Body of pancreas (tissue), 4 donors: ENCODE measurements around the gene ODAD4. TPM values are rescaled to one million over a fixed set of nuclear protein-coding genes. Genes with fewer than 3 reads are reported as not detected.

ENCODE experiments used
- ATAC-seq: fragments of 150-250 bp; one replicate; pipeline ENCODE4 v1.9.1; 2016
- DNase-seq, 4 donors: peaks; one replicate each; pipeline ENCODE4 v3.0.0-alpha.2; 2019
- H3K27ac ChIP-seq, 4 donors: fragments of 200-600 bp; sonication (generic); 1 replicate in 3 of 4; 2 replicates in 1 of 4; pipeline versions ENCODE4 v1.5.1 to v1.6.1; 2016 to 2019; ENCODE audit warnings: mild to moderate bottlenecking in 1 of 4, mixed read lengths in 1 of 4, moderate library complexity in 1 of 4
- H3K27me3 ChIP-seq, 2 donors: fragments of 200-600 bp; sonication (generic); one replicate each; pipeline ENCODE4 v1.6.0; 2016; ENCODE audit warnings: mild to moderate bottlenecking in 1 of 2
- H3K36me3 ChIP-seq, 2 donors: fragments of 200-600 bp; sonication (generic); replicated peaks in 1 of 2; 2 replicates each; pipeline ENCODE4 v1.5.1; 2016; ENCODE audit warnings: low read depth in 2 of 2; ENCODE audit not compliant: insufficient read depth in 1 of 2
- H3K4me1 ChIP-seq: fragments of 200-600 bp; sonication (generic); one replicate; pipeline ENCODE4 v1.6.0; 2016
- H3K4me3 ChIP-seq, 2 donors: fragments of 200-600 bp; sonication (generic); 1 replicate in 1 of 2; 2 replicates in 1 of 2; pipeline ENCODE4 v1.5.1; 2016 to 2019
- H3K9me3 ChIP-seq, 3 donors: fragments of 200-600 bp; sonication (generic); 1 replicate in 2 of 3; 2 replicates in 1 of 3; pipeline ENCODE4 v1.5.1; 2016
- POLR2A ChIP-seq, 3 donors: fragments of 450-650 bp; IDR thresholded peaks; one replicate each; pipeline ENCODE4 v1.6.1; 2016; ENCODE audit warnings: antibody characterized with exemption in 3 of 3, mild to moderate bottlenecking in 2 of 3
- WGBS, 2 donors: methylation state at CpG; one replicate each; pipeline ENCODE4 v1.1.5; 2017; 5-methylcytosine and 5-hydroxymethylcytosine counted together
- intact Hi-C: fragments of 100-400 bp; cut with DNase I; formaldehyde crosslinking; loops from one replicate; pipeline ENCODE4 v1.15.1; 2023
- total RNA-seq, 2 donors: library from RNA; depleted of rRNA; stranded (reverse); fragments of >200 nt; gene quantifications; one replicate each; pipeline ENCODE4 v1.1.0, GENCODE V29; 2016
- TF ChIP-seq, protein P1 (sequence below), 7 experiments: fragments of 450-650 bp in 4 of 7; fragments of 200-600 bp in 3 of 7; sonication (generic) in 3 of 7; IDR thresholded peaks; one replicate each; pipeline ENCODE4 v1.5.1; 2016 to 2019; ENCODE audit warnings: antibody characterized with exemption in 7 of 7

Gene ODAD4
- total RNA-seq, 2 donors from 2014 or later, result 0.26 to 0.66 TPM

DNA sequence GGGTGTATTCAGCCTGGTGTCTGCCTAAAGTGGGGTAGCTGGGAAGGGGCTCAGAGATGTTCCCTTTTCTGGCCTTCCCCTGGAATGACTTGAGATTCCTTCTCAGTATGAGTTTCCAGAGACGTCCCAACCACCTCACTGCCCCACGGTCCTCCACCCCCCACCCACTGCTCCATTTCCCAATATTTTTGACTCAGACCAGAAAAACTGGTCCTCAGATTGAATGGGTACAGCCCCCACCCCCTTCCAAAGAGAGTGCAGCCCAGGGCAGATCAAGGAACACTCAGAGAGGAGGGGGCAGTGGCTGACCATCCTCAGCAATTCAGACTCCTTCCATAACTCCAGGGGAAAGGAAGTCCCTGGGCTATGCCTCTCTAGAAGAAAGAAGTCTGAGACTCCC, 14.9 kb upstream of the ODAD4 start:
- intact Hi-C loops, result no loop called here
- WGBS, 2 donors, result 54 to 55% methylated on average over 2 of the region's 2 CpGs
- no peaks in the 10 kb centered on the region for H3K27me3 ChIP-seq
- peaks cover 61% of the 10 kb centered on the region for H3K4me1 ChIP-seq
- no peak overlapping the region for H3K4me3 ChIP-seq
- H3K9me3 ChIP-seq, result no peaks in the 10 kb centered on the region
- no peak for DNase-seq
- no peak for ATAC-seq
- TF ChIP-seq POLR2A (IDR thresholded peaks at IDR 0.05), result no peak
- TF ChIP-seq, protein P1, sequence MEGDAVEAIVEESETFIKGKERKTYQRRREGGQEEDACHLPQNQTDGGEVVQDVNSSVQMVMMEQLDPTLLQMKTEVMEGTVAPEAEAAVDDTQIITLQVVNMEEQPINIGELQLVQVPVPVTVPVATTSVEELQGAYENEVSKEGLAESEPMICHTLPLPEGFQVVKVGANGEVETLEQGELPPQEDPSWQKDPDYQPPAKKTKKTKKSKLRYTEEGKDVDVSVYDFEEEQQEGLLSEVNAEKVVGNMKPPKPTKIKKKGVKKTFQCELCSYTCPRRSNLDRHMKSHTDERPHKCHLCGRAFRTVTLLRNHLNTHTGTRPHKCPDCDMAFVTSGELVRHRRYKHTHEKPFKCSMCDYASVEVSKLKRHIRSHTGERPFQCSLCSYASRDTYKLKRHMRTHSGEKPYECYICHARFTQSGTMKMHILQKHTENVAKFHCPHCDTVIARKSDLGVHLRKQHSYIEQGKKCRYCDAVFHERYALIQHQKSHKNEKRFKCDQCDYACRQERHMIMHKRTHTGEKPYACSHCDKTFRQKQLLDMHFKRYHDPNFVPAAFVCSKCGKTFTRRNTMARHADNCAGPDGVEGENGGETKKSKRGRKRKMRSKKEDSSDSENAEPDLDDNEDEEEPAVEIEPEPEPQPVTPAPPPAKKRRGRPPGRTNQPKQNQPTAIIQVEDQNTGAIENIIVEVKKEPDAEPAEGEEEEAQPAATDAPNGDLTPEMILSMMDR (IDR thresholded peaks at IDR 0.05), result no peak
- H3K27ac ChIP-seq, result peak overlapping the region in 1 of 4 donors; percentile 46
- peaks cover 0 to 16% of the 10 kb centered on the region in 2 donors for H3K36me3 ChIP-seq

DNA sequence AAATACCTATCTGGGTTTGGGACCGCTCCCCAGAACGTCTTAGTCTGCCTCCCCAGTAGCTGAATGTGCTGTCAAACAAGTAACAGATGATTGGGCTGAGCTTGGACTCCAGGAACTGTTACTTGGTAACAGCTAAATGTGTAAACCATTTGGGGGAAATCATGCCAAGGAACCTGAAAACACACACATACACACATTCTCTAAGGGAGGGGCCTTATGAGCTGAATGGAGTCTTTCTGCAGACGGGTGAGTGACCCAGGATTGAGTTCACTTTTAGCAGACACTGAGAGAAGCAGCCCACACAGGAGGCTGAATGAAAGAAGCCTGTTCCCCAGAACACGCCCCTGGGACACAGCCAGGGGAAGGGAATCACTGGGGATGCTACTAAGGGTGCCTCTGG, 13.2 kb upstream of the ODAD4 start:
- ATAC-seq (peak; percentile 55), DNase-seq (peak; percentile 35 to 80 (median 70))
- TF ChIP-seq, protein P1 (IDR thresholded peaks at IDR 0.05), result no peak
- peak in 2 of 3 donors; percentile 60 to 65 for TF ChIP-seq POLR2A (IDR thresholded peaks at IDR 0.05)
- Histone ChIP-seq H3K27me3 (no peaks in the 10 kb centered on the region), H3K4me3 (no peak overlapping the region), H3K27ac (peak overlapping the region; percentile 85 to 96 (median 91)), H3K36me3 (peaks cover 0 to 7% of the 10 kb centered on the region in 2 donors), H3K4me1 (peaks cover 52% of the 10 kb centered on the region), H3K9me3 (no peaks in the 10 kb centered on the region)
- intact Hi-C loops, result no loop called here
- 8 to 23% methylated on average over 4 of the region's 4 CpGs for WGBS, 2 donors

DNA sequence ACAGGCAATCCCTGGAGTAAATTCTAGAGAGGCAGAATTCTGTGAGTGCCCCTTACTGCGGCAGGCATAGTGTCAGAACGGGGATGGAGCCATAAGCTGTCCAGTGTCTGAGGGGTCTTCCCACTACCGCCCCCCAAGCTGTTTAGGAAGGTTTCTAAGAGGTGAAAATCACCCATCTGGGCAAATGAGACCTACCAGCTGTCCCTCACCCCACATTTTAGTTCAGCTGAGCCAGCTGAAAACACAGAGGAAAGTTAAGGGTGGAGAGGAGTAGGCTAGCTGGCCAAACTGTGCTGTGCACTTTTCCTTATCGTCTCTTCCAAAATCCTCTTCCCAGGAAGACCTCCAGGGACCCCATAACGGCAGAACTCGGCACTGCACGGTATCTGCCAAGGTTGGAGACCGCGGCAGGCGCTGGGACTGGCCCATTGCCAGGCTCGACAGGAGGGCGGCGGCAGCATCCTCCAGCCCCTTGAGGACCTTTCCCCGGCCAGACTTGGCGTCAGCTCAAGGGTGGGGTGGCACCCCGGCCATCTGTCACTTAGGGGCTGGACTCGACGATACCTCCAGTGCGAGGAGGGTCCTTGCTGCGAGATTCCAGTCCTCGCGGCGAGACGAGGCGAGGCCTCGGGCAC, 12.6 kb upstream of the ODAD4 start:
- Histone ChIP-seq H3K9me3 (no peaks in the 10 kb centered on the region), H3K27me3 (no peaks in the 10 kb centered on the region), H3K4me3 (peak overlapping the region; percentile 87 to 99), H3K27ac (peak overlapping the region; percentile 85 to 96 (median 91)), H3K4me1 (peaks cover 52% of the 10 kb centered on the region), H3K36me3 (peaks cover 0 to 1% of the 10 kb centered on the region in 2 donors)
- TF ChIP-seq, protein P1 (IDR thresholded peaks at IDR 0.05), result peak in 1 of 7 experiments; percentile 2
- no peak for TF ChIP-seq POLR2A (IDR thresholded peaks at IDR 0.05)
- DNase-seq, result peak; percentile 61 to 78 (median 70)
- intact Hi-C loops, result no loop called here
- peak; percentile 11 for ATAC-seq
- WGBS, 2 donors, result 2 to 5% methylated on average over 3 to 25 of the region's 26 CpGs

DNA sequence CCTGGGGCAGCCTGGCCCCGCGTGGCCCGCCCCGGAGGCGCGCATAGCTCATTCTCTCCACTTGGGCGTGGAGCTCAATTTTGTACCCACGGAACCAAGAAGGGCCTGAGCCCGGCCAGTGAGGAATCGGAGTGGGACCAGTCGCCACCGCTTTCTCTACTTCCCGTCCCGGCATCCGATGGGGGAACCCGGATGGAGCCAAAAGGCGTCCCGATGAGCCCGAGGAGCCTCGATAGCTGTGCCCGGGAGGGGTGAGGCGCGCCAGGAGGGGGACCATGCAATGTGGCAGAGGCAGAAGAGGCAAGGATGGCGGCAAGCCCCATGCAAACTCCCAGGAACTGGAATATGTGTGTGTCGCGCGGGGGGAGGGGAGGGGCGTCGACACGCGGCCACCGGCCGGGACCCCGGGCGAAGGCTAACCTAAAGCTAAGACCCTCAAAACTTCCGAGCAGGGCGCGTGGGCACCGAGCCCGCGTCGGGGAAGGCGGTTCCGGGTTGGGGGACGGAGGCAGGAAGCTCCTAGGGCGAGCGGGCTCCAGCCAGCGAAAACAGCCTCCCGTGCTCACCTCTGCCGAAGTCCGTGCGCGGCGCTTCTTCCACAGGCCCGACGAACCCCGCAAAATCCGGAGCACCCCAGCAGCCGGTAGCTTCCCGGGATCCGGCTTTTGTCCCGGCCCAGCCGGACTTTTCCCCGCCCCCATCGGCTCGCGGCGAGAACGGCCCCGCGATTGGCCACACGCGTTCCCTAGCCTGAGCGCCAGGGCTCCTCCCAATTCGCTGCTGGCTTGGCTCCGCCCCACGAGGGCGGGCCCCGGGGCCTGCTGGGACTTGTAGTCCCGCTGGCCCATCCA, 11.9 kb upstream of the ODAD4 start, which contains the start of gene ACLY:
TSS of gene ACLY (minus strand) at position 638 of the 851 bp plus-strand sequence. CDS start 5,078 bp downstream, outside the sequence.
- Histone ChIP-seq H3K4me1 (peaks cover 48% of the 10 kb centered on the region), H3K36me3 (no peaks in the 10 kb centered on the region), H3K27ac (peak within 1 kb of the TSS; percentile 85 to 96 (median 91)), H3K9me3 (no peaks in the 10 kb centered on the region), H3K27me3 (no peaks in the 10 kb centered on the region), H3K4me3 (peak within 1 kb of the TSS; percentile 87 to 99)
- ATAC-seq (peak; percentile 95), DNase-seq (peak; percentile 97 to 99 (median 98))
- 0% methylated on average over 75 of the region's 80 CpGs; no CpG with 5 or more reads in 1 of the 2 donors for WGBS, 2 donors
- intact Hi-C loops, result no loop called here
- TF ChIP-seq POLR2A (IDR thresholded peaks at IDR 0.05), result peak; percentile 75 to 92 (median 92)
- TF ChIP-seq, protein P1 (IDR thresholded peaks at IDR 0.05), result peak in 1 of 7 experiments; percentile 4
